ENCODE results near the gene CDON. TPM values are rescaled to one million over a fixed set of nuclear protein-coding genes. Genes with fewer than 3 reads are reported as not detected.

CDON gene
- total and polyA plus RNA-seq, 2 of the 13 experiments (the other 11 are each of a cell fraction or from before 2014, with no cell fraction given) = 9.6 to 12.8 TPM

GRCh38 chr11:126063507-126063852 is 814 bp upstream of the CDON start (continued):
- no peak for TF ChIP-seq ZNF574 (CRISPR knock-in tag; IDR thresholded peaks at IDR 0.05)
- TF ChIP-seq REL (CRISPR knock-in tag; conservative IDR thresholded peaks at IDR 0.05) = no peak
- no peak for TF ChIP-seq CBFB (CRISPR knock-in tag; IDR thresholded peaks at IDR 0.05)
- no peak for TF ChIP-seq NFE2L2 (IDR thresholded peaks at IDR 0.05; ENCODE audit: low read length)
- TF ChIP-seq HNF4A (CRISPR knock-in tag; IDR thresholded peaks at IDR 0.05) = peak; percentile 45
- TF ChIP-seq KDM3A (CRISPR knock-in tag; IDR thresholded peaks at IDR 0.05; ENCODE audit: low read depth) = no peak
- peak; percentile 16; the same call in 1 of the 2 replicates for TF ChIP-seq NFIC (IDR thresholded peaks at IDR 0.05; ENCODE audit: low read length)
- TF ChIP-seq POLR2AphosphoS5 (IDR thresholded peaks at IDR 0.05; ENCODE audit: low read depth, low read length) = peak; percentile 66; the same call in 1 of the 2 replicates
- no peak for TF ChIP-seq ZNF335 (CRISPR knock-in tag; IDR thresholded peaks at IDR 0.05)
- no peak for TF ChIP-seq ZNF816 (CRISPR knock-in tag; IDR thresholded peaks at IDR 0.05; ENCODE audit: borderline replicate concordance)
- no peak for TF ChIP-seq ATF1 (CRISPR knock-in tag; IDR thresholded peaks at IDR 0.05)
- no peak for TF ChIP-seq ZBTB37 (CRISPR knock-in tag; IDR thresholded peaks at IDR 0.05)
- TF ChIP-seq ARID4A (CRISPR knock-in tag; IDR thresholded peaks at IDR 0.05; ENCODE audit: borderline replicate concordance) = no peak
- TF ChIP-seq NCOR1 (IDR thresholded peaks at IDR 0.05; ENCODE audit: borderline replicate concordance, low read length) = no peak
- TF ChIP-seq ZNF652 (CRISPR knock-in tag; IDR thresholded peaks at IDR 0.05; ENCODE audit: borderline replicate concordance, low read depth) = no peak
- TF ChIP-seq ZNF263 (CRISPR knock-in tag; IDR thresholded peaks at IDR 0.05) = no peak
- TF ChIP-seq ZNF589 (CRISPR knock-in tag; conservative IDR thresholded peaks at IDR 0.05) = no peak
- TF ChIP-seq ZFAT (CRISPR knock-in tag; conservative IDR thresholded peaks at IDR 0.05) = no peak
- TF ChIP-seq ZNF281 (CRISPR knock-in tag; IDR thresholded peaks at IDR 0.05; ENCODE audit: borderline replicate concordance) = no peak
- no peak for TF ChIP-seq SUZ12 (IDR thresholded peaks at IDR 0.05; ENCODE audit: low read depth, low read length)
- no peak for TF ChIP-seq ZNF605 (CRISPR knock-in tag; IDR thresholded peaks at IDR 0.05)
- TF ChIP-seq ZNF672 (CRISPR knock-in tag; IDR thresholded peaks at IDR 0.05) = no peak

Data from HepG2 (cell line).